RWPE1 (cell line): ENCODE measurements around the gene TOX2.

Experiments used
- CTCF ChIA-PET: fragments of 350-600 bp; sonication (Branson Sonifier 250); formaldehyde crosslinking; extraction: SDS; loops from one replicate; lab custom pipeline; 2021; lab: Yijun Ruan, JAX
- POLR2A ChIA-PET: fragments of 400-600 bp; formaldehyde crosslinking; extraction: SDS; loops from one replicate; lab custom pipeline; 2020; ENCODE audit warnings: antibody characterized with exemption; ENCODE audit not compliant: low non-redundant PET; lab: Yijun Ruan, JAX
- DNase-seq: peaks from one replicate; pipeline ENCODE4 v3.0.0; 2012; ENCODE audit warnings: low spot score
- H3K27ac ChIP-seq: fragments of 450-650 bp; 2 replicates; pipeline ENCODE4 v1.5.1; 2017
- CTCF ChIP-seq: fragments of 450-650 bp; conservative IDR thresholded peaks from 2 replicates; pipeline ENCODE4 v1.5.1; 2017; ENCODE audit warnings: low read depth, mild to moderate bottlenecking

Gene TOX2

GRCh38 chr20:44118185-44119033 lies 203.8 kb downstream of the TOX2 start:
- ChIA-PET CTCF (interaction anchor here (0.5 to 5.8 kb wide), 11 partner anchors 17 to 673 kb away, joined by 3 to 196 read pairs (median 5); partner anchors contain the start of genes FITM2 and JPH2), POLR2A (interaction anchor here (0.6 kb wide), 1 partner anchor 72 kb away, joined by 3 read pairs; no protein-coding TSS in a partner anchor)
- TF ChIP-seq CTCF, result no peak
- H3K27ac ChIP-seq, result 0 out of 2 replicates have a peak overlapping the region, but pooled peaks have one; percentile 3
- no peak for DNase-seq
